GM12874 (cell line): ENCODE results near the gene CDC25A.

ENCODE experiments used
- CTCF ChIP-seq: IDR thresholded peaks from 2 replicates; pipeline ENCODE4 v1.5.1; 2011; ENCODE audit warnings: low read depth, mild to moderate bottlenecking, control low read depth, low read length, moderate library complexity; ENCODE audit not compliant: insufficient read depth

CDC25A gene

GRCh38 chr3:48155122-48155521 lies 33.1 kb downstream of the CDC25A start:
- TF ChIP-seq CTCF = no peak

DNA sequence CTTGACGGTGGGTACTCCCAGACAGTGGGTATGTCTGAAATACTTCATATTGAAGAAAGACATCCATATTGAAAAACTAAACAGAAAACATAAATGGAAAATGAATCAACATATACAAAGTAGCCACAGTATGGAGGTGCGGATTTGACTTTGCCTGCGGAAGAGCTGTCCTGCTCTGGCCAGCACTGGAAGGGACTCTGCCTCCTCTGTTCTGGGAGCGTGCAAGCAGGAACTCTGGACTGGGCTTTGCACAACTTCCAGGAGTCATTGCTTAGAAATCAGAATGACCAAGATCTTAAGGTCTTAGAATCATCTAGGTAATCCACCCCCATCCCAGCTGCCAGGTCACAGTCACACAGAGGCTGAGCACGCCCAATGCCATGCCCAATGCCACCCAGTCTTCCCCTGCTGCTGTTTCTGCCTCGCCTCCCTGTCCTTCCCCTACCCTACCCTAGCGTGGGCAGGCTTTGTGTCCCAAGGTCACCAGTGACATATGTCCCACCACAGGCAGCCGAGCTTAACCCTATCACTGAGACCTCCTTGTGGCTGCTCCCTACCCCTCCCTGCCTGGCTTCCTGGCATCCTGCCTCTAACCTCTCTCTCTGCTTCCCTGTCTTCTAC lies 36.3 kb downstream of the CDC25A start:
- TF ChIP-seq CTCF = no peak

DNA sequence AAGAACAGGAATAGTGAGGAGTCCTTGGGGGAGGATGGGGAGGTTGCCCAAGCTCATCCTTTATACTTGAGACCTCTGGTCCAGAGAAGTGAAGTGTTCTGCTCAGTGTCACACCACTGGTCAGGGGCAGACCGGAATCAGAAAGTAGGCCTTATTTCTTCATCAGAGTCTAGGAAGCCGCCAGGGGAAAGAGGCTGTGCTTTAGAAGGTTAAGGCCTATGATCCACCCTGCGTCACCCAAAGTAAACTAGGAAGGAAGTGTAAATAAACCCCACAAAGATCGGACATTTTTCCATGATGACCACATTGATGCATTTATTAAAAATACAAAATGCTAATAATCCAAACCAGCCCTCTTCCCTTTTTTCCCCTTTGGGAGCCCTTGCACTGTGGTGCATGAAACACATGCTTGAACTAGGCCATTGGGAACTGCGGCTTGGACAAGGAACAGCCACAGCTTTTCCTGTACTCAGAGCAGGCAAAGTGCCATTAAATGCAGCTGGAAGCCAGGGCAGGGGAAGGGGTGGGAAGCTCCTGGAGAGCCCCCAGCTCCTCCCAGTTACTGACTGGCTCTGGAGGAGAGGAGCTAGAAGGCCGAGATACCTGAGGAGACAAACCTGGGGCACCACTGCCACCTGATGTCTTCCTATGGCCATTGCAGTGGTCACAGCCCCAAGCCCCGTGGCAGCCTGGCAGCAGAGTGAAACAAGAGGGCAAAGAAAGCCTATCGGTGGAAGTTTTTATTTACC lies 37.0 kb downstream of the CDC25A start:
- TF ChIP-seq CTCF = peak; percentile 86

DNA sequence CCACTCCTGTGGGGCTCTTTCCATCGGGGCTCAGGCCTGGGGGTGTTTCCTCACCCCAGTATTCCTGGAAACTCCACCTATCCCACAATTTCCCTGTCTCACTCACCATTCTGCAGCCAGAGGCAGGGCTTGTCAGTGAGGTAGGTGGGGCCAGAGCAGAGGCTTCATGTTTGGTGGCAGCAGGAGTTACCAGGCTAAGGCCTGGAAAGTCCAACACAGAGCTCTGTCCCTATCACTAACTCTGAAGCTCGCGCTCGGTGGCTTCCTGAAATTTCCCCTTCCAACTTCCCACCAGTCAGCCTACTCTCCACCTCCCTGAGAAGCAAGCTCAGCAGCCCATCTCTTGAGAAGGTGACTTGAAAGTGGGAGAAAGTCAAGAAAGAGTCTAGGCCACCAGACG lies 44.2 kb downstream of the CDC25A start:
- no peak for TF ChIP-seq CTCF

GRCh38 chr3:48143567-48143966 lies 44.6 kb downstream of the CDC25A start:
- TF ChIP-seq CTCF = no peak

GRCh38 chr3:48142316-48142870 lies 45.8 kb downstream of the CDC25A start:
- TF ChIP-seq CTCF = no peak

- TF ChIP-seq CTCF = no peak
Observed at GRCh38 chr3:48141604-48142137, 46.5 kb downstream of the CDC25A start.
